CD4-positive, alpha-beta memory T cell (primary cell): ENCODE measurements around the gene NT5E. TPM values are rescaled to one million over a fixed set of nuclear protein-coding genes. Genes with fewer than 3 reads are reported as not detected.
"Not testable (repeated sequence)": the region's sequence is repeated elsewhere in the genome, so short reads cannot be mapped to it uniquely, and the experiment has no call there.

Source experiments
- CTCF ChIA-PET: fragments of 350-600 bp; sonication (Branson Sonifier 250); formaldehyde crosslinking; loops from one replicate; lab custom pipeline; 2021; ENCODE audit warnings: inconsistent platforms; ENCODE audit not compliant: partially characterized antibody; lab: Charles Lee
- POLR2A ChIA-PET: fragments of 350-600 bp; sonication (Branson Sonifier 250); formaldehyde crosslinking; loops from one replicate; lab custom pipeline; 2021; ENCODE audit not compliant: partially characterized antibody; lab: Charles Lee
- DNase-seq, 5 donors: peaks; one replicate each; pipeline versions ENCODE4 v3.0.0 to v3.0.0-alpha.2; 2020 to 2022; ENCODE audit warnings: mixed read lengths in 1 of 5
- H3K27ac ChIP-seq: one replicate; pipeline ENCODE4 v1.7.0; 2013; ENCODE audit warnings: low read depth, low read length
- H3K27me3 ChIP-seq: 2 replicates; pipeline ENCODE4 v1.7.0; 2013; ENCODE audit warnings: mild to moderate bottlenecking, low read length, moderate library complexity; ENCODE audit not compliant: insufficient read depth
- H3K36me3 ChIP-seq: 2 replicates; pipeline ENCODE4 v1.7.0; 2013; ENCODE audit warnings: mild to moderate bottlenecking, low read length, moderate library complexity; ENCODE audit not compliant: insufficient read depth
- H3K4me1 ChIP-seq: 2 replicates; pipeline ENCODE4 v1.7.0; 2013; ENCODE audit warnings: mild to moderate bottlenecking, low read length, moderate library complexity; ENCODE audit not compliant: insufficient read depth
- H3K4me3 ChIP-seq, 2 donors: one replicate each; pipeline ENCODE4 v1.7.0; 2013; ENCODE audit warnings: low read length in 2 of 2, mild to moderate bottlenecking in 1 of 2
- H3K9me3 ChIP-seq, 2 donors: one replicate each; pipeline ENCODE4 v1.7.0; 2013; ENCODE audit warnings: low read length in 2 of 2, control low read depth in 1 of 2; ENCODE audit not compliant: control insufficient read depth in 1 of 2
- H3K27ac Mint-ChIP-seq, 7 donors: one replicate each; pipeline ENCODE4 v1.8.0; 2020 to 2021; ENCODE audit warnings: mixed read lengths in 7 of 7, mild to moderate bottlenecking in 6 of 7, inconsistent platforms in 3 of 7, moderate library complexity in 3 of 7
- H3K27me3 Mint-ChIP-seq, 2 donors: one replicate each; pipeline ENCODE4 v1.8.0; 2020 to 2021; ENCODE audit warnings: mixed read lengths in 2 of 2
- H3K36me3 Mint-ChIP-seq, 2 donors: one replicate each; pipeline ENCODE4 v1.8.0; 2020 to 2021; ENCODE audit warnings: mixed read lengths in 2 of 2, inconsistent platforms in 1 of 2, mild to moderate bottlenecking in 1 of 2
- H3K4me1 Mint-ChIP-seq, 4 donors: one replicate each; pipeline ENCODE4 v1.8.0; 2020 to 2021; ENCODE audit warnings: mixed read lengths in 4 of 4, mild to moderate bottlenecking in 1 of 4
- H3K4me3 Mint-ChIP-seq, 8 donors: one replicate each; pipeline ENCODE4 v1.8.0; 2020 to 2021; ENCODE audit warnings: mixed read lengths in 8 of 8, mild to moderate bottlenecking in 7 of 8, moderate library complexity in 6 of 8, inconsistent platforms in 3 of 8
- H3K9me3 Mint-ChIP-seq, 8 donors: one replicate each; pipeline ENCODE4 v1.8.0; 2020 to 2021; ENCODE audit warnings: mixed read lengths in 8 of 8, mild to moderate bottlenecking in 5 of 8, inconsistent platforms in 3 of 8, moderate library complexity in 1 of 8
- intact Hi-C: fragments of 100-400 bp; cut with micrococcal nuclease; formaldehyde crosslinking; loops from one replicate; pipeline ENCODE4 v1.15.1; 2023
- polyA plus RNA-seq, 2 donors: library from polyadenylated mRNA; unstranded; fragments of 300-500 nt; fragmentation: Illumina TruSeq; gene quantifications; one replicate each; pipeline ENCODE4 v1.2.3, GENCODE V29; 2021
- total RNA-seq, 2 experiments: library from RNA; stranded (reverse); gene quantifications; one replicate each; pipeline ENCODE4 v1.2.3, GENCODE V29; 2021

Gene NT5E
- total and polyA plus RNA-seq, 4 experiments from 2014 or later: 3.3 to 15.8 (median 9.1) TPM

GRCh38 chr6:85404016-85404563, 45.8 kb upstream of the NT5E start:
- H3K27me3 Mint-ChIP-seq, H3K27ac ChIP-seq, H3K9me3 ChIP-seq, H3K27me3 ChIP-seq, H3K9me3 Mint-ChIP-seq, H3K4me1 ChIP-seq, intact Hi-C loops, H3K4me3 Mint-ChIP-seq, H3K4me3 ChIP-seq, H3K36me3 ChIP-seq, DNase-seq, H3K36me3 Mint-ChIP-seq: not testable (repeated sequence)
- POLR2A ChIA-PET: interaction anchor here (3.2 kb wide), 1 partner anchor 46 kb away, joined by 11 read pairs; the partner anchor contains the start of gene NT5E
- H3K27ac Mint-ChIP-seq: peak overlapping the region in 1 of 7 donors; percentile 31
- CTCF ChIA-PET: interaction anchor here (1.6 kb wide), 1 partner anchor 79 kb away, joined by 3 read pairs; no protein-coding TSS in a partner anchor
- peaks cover 0 to 29% (median 6%) of the 10 kb centered on the region in 4 donors for H3K4me1 Mint-ChIP-seq

- POLR2A ChIA-PET: interaction anchor here (3.2 kb wide), 1 partner anchor 46 kb away, joined by 11 read pairs; the partner anchor contains the start of gene NT5E
- H3K4me1 Mint-ChIP-seq: peaks cover 0 to 29% (median 6%) of the 10 kb centered on the region in 4 donors
These were observed 45.2 kb upstream of the NT5E start for GRCh38 chr6:85404564-85405174.

GRCh38 chr6:85405175-85405852, 44.6 kb upstream of the NT5E start:
- Mint-ChIP-seq H3K9me3 (peaks cover 0 to 5% (median 0%) of the 10 kb centered on the region in 8 donors), H3K27ac (peak overlapping the region in 6 of 7 donors; percentile 14 to 80 (median 47)), H3K4me1 (peaks cover 0 to 29% (median 6%) of the 10 kb centered on the region in 4 donors), H3K27me3 (peaks cover 0 to 1% of the 10 kb centered on the region in 2 donors), H3K36me3 (no peaks in the 10 kb centered on the region), H3K4me3 (peak overlapping the region in 3 of 8 donors; percentile 8 to 40 (median 25))
- peak in 1 of 5 donors; percentile 5 for DNase-seq
- CTCF ChIA-PET: interaction anchor here (1.5 to 1.6 kb wide), 2 partner anchors 50 to 78 kb away, joined by 3 read pairs; no protein-coding TSS in a partner anchor
- no peak overlapping the region for H3K27ac ChIP-seq
- no peaks in the 10 kb centered on the region for H3K9me3 ChIP-seq
- H3K4me1 ChIP-seq: no peaks in the 10 kb centered on the region
- H3K4me3 ChIP-seq: no peak overlapping the region
- POLR2A ChIA-PET: interaction anchor here (3.2 kb wide), 1 partner anchor 45 kb away, joined by 11 read pairs; the partner anchor contains the start of gene NT5E
- intact Hi-C loops: no loop called here
- H3K27me3 ChIP-seq: no peaks in the 10 kb centered on the region
- H3K36me3 ChIP-seq: no peaks in the 10 kb centered on the region

More at GRCh38 chr6:85404564-85405174, 45.2 kb upstream of the NT5E start:
- CTCF ChIA-PET: interaction anchor here (1.5 to 1.6 kb wide), 2 partner anchors 50 to 78 kb away, joined by 3 read pairs; no protein-coding TSS in a partner anchor
- no peaks in the 10 kb centered on the region for H3K36me3 ChIP-seq
- Mint-ChIP-seq H3K9me3 (peaks cover 0 to 5% (median 0%) of the 10 kb centered on the region in 8 donors), H3K4me3 (peak overlapping the region in 1 of 8 donors; percentile 23), H3K27me3 (peaks cover 0 to 1% of the 10 kb centered on the region in 2 donors), H3K27ac (peak overlapping the region in 5 of 7 donors; percentile 14 to 62 (median 32)), H3K36me3 (no peaks in the 10 kb centered on the region)
- H3K9me3 ChIP-seq: no peaks in the 10 kb centered on the region
- no peak overlapping the region for H3K27ac ChIP-seq
- DNase-seq: no peak
- intact Hi-C loops: no loop called here
- H3K4me1 ChIP-seq: no peaks in the 10 kb centered on the region
- no peaks in the 10 kb centered on the region for H3K27me3 ChIP-seq
- H3K4me3 ChIP-seq: no peak overlapping the region

- intact Hi-C loops: no loop called here
- peaks cover 0 to 29% (median 6%) of the 10 kb centered on the region in 4 donors for H3K4me1 Mint-ChIP-seq
These were observed 44.1 kb upstream of the NT5E start for GRCh38 chr6:85405853-85406198.

GRCh38 chr6:85406641-85407075, 43.2 kb upstream of the NT5E start:
- Histone ChIP-seq H3K9me3 (no peaks in the 10 kb centered on the region), H3K4me1 (no peaks in the 10 kb centered on the region), H3K36me3 (no peaks in the 10 kb centered on the region), H3K4me3 (no peak overlapping the region), H3K27ac (no peak overlapping the region), H3K27me3 (no peaks in the 10 kb centered on the region)
- Mint-ChIP-seq H3K36me3 (no peaks in the 10 kb centered on the region), H3K9me3 (peaks cover 0 to 5% (median 0%) of the 10 kb centered on the region in 8 donors), H3K27me3 (peaks cover 1 to 2% of the 10 kb centered on the region in 2 donors), H3K4me1 (peaks cover 0 to 29% (median 6%) of the 10 kb centered on the region in 4 donors), H3K4me3 (no peak overlapping the region), H3K27ac (peak overlapping the region in 1 of 7 donors; percentile 10)
- ChIA-PET POLR2A (no interaction called here), CTCF (no interaction called here)
- intact Hi-C loops: no loop called here
- DNase-seq: no peak

More at GRCh38 chr6:85405853-85406198, 44.1 kb upstream of the NT5E start:
- Histone ChIP-seq H3K27ac (no peak overlapping the region), H3K4me1 (no peaks in the 10 kb centered on the region), H3K27me3 (no peaks in the 10 kb centered on the region), H3K9me3 (no peaks in the 10 kb centered on the region), H3K4me3 (no peak overlapping the region), H3K36me3 (no peaks in the 10 kb centered on the region)
- Mint-ChIP-seq H3K36me3 (no peaks in the 10 kb centered on the region), H3K27ac (peak overlapping the region in 4 of 7 donors; percentile 14 to 80 (median 72)), H3K4me3 (peak overlapping the region in 2 of 8 donors; percentile 25 to 50), H3K27me3 (peaks cover under 1 to 1% of the 10 kb centered on the region in 2 donors), H3K9me3 (peaks cover 0 to 5% (median 0%) of the 10 kb centered on the region in 8 donors)
- CTCF ChIA-PET: interaction anchor here (1.5 to 1.6 kb wide), 2 partner anchors 51 to 77 kb away, joined by 3 read pairs; no protein-coding TSS in a partner anchor
- no peak for DNase-seq
- POLR2A ChIA-PET: interaction anchor here (3.2 kb wide), 1 partner anchor 45 kb away, joined by 11 read pairs; the partner anchor contains the start of gene NT5E

- Mint-ChIP-seq H3K36me3 (no peaks in the 10 kb centered on the region), H3K27ac (no peak overlapping the region), H3K4me3 (no peak overlapping the region), H3K4me1 (peaks cover 0 to 23% (median 6%) of the 10 kb centered on the region in 4 donors), H3K9me3 (peaks cover 0 to 7% (median 0%) of the 10 kb centered on the region in 8 donors), H3K27me3 (peaks cover 2 to 7% of the 10 kb centered on the region in 2 donors)
- Histone ChIP-seq H3K4me3 (no peak overlapping the region), H3K9me3 (no peaks in the 10 kb centered on the region), H3K36me3 (no peaks in the 10 kb centered on the region), H3K27ac (no peak overlapping the region), H3K4me1 (no peaks in the 10 kb centered on the region), H3K27me3 (no peaks in the 10 kb centered on the region)
- ChIA-PET CTCF (no interaction called here), POLR2A (no interaction called here)
- DNase-seq: no peak
- intact Hi-C loops: no loop called here
These were observed 41.8 kb upstream of the NT5E start for GRCh38 chr6:85408039-85408438.
